Osteoblast (primary cell): Measurements from ENCODE around the gene PFN4. TPM values are rescaled to one million over a fixed set of nuclear protein-coding genes. Genes with fewer than 3 reads are reported as not detected.
A peak's percentile ranks its signal among the peaks of the same experiment; 100 is the strongest.

Experiments used
- DNase-seq: peaks from one replicate; pipeline ENCODE4 v3.0.0; 2011; ENCODE audit warnings: low spot score, mixed read lengths; ENCODE audit not compliant: insufficient read length; ENCODE audit errors: missing footprints
- H2AFZ ChIP-seq: 2 replicates; pipeline ENCODE4 v1.6.0; 2011; ENCODE audit warnings: mild to moderate bottlenecking, low read length
- H3K27ac ChIP-seq: 2 replicates; pipeline ENCODE4 v1.5.1; 2011; ENCODE audit warnings: mild to moderate bottlenecking, low read depth, low read length, moderate library complexity
- H3K27me3 ChIP-seq: 2 replicates; pipeline ENCODE4 v1.6.0; 2012; ENCODE audit warnings: mild to moderate bottlenecking, control low read depth, inconsistent platforms, low read length, moderate library complexity; ENCODE audit not compliant: insufficient read depth
- H3K36me3 ChIP-seq: 2 replicates; pipeline ENCODE4 v1.5.1; 2011; ENCODE audit warnings: mild to moderate bottlenecking, low read length, control low read depth, moderate library complexity; ENCODE audit not compliant: insufficient read depth
- H3K4me1 ChIP-seq: 2 replicates; pipeline ENCODE4 v1.5.1; 2011; ENCODE audit warnings: mild to moderate bottlenecking, low read length, control low read depth, moderate library complexity; ENCODE audit not compliant: insufficient read depth
- H3K4me2 ChIP-seq: 2 replicates; pipeline ENCODE4 v1.6.0; 2011; ENCODE audit warnings: mild to moderate bottlenecking, low read length; ENCODE audit not compliant: insufficient read depth
- H3K4me3 ChIP-seq: fragments of 200-600 bp; sonication (generic); 3 replicates; pipeline ENCODE4 v1.5.1; 2012; ENCODE audit warnings: mild to moderate bottlenecking, low read length, inconsistent platforms; ENCODE audit not compliant: insufficient read depth
- H3K79me2 ChIP-seq: 2 replicates; pipeline ENCODE4 v1.6.0; 2012; ENCODE audit warnings: mild to moderate bottlenecking, low read length, control low read depth, inconsistent platforms; ENCODE audit not compliant: insufficient read depth
- H3K9me3 ChIP-seq: 2 replicates; pipeline ENCODE4 v1.5.1; 2011; ENCODE audit warnings: low read depth, low read length, control low read depth
- H4K20me1 ChIP-seq: 2 replicates; pipeline ENCODE4 v1.6.0; 2012; ENCODE audit warnings: mild to moderate bottlenecking, low read length, control low read depth; ENCODE audit not compliant: insufficient read depth
- CTCF ChIP-seq: IDR thresholded peaks from 2 replicates; pipeline ENCODE4 v1.5.1; 2011; ENCODE audit warnings: mild to moderate bottlenecking, low read depth, low read length, moderate library complexity; ENCODE audit errors: extremely low read depth
- total RNA-seq: library from RNA; depleted of rRNA; stranded (reverse); fragments of >200 nt; gene quantifications from 2 replicates; pipeline ENCODE4 v1.2.3, GENCODE V29; 2012

Gene PFN4
- total RNA-seq, 1 donor: not detected

GRCh38 chr2:24084386-24085199 lies 38.5 kb downstream of the PFN4 start, which contains the start of gene TP53I3:
Gene TP53I3 (minus strand): TSS chr2:24084834. CDS start chr2:24084326, 508 bp downstream.
- H3K9me3 ChIP-seq: no peaks in the 10 kb centered on the region
- peak within 1 kb of the TSS; percentile 90 for H3K4me2 ChIP-seq
- TF ChIP-seq CTCF: peak; percentile 77
- H3K27me3 ChIP-seq: no peaks in the 10 kb centered on the region
- H3K4me1 ChIP-seq: peaks cover 10% of the 10 kb centered on the region
- H3K27ac ChIP-seq: peak within 1 kb of the TSS; percentile 62
- peak within 1 kb of the TSS; percentile 96 for H2AFZ ChIP-seq
- peaks cover 18% of the 10 kb centered on the region for H3K36me3 ChIP-seq
- H4K20me1 ChIP-seq: no peaks in the 10 kb centered on the region
- peaks cover 5% of the 10 kb centered on the region for H3K79me2 ChIP-seq
- H3K4me3 ChIP-seq: peak within 1 kb of the TSS; percentile 88
- peak; percentile 98 for DNase-seq

GRCh38 chr2:24083567-24084385 lies 39.4 kb downstream of the PFN4 start:
- Histone ChIP-seq H3K4me3 (peak overlapping the region; percentile 88), H3K27me3 (no peaks in the 10 kb centered on the region), H3K79me2 (peaks cover 5% of the 10 kb centered on the region), H4K20me1 (no peaks in the 10 kb centered on the region), H3K4me1 (peaks cover 10% of the 10 kb centered on the region), H2AFZ (peak overlapping the region; percentile 79), H3K9me3 (no peaks in the 10 kb centered on the region), H3K4me2 (peak overlapping the region; percentile 90), H3K27ac (peak overlapping the region; percentile 62), H3K36me3 (peaks cover 23% of the 10 kb centered on the region)
- peak; percentile 87 for DNase-seq
- no peak for TF ChIP-seq CTCF

GRCh38 chr2:24082787-24083566 lies 40.2 kb downstream of the PFN4 start:
- Histone ChIP-seq H3K4me3 (peak overlapping the region; percentile 88), H2AFZ (peak overlapping the region; percentile 79), H3K79me2 (peaks cover 5% of the 10 kb centered on the region), H3K4me1 (peaks cover 10% of the 10 kb centered on the region), H3K9me3 (no peaks in the 10 kb centered on the region), H3K4me2 (peak overlapping the region; percentile 90), H3K36me3 (peaks cover 23% of the 10 kb centered on the region), H4K20me1 (no peaks in the 10 kb centered on the region), H3K27ac (peak overlapping the region; percentile 62), H3K27me3 (no peaks in the 10 kb centered on the region)
- no peak for TF ChIP-seq CTCF
- DNase-seq: no peak
